ENCODE measurements around the gene C1S. TPM values are rescaled to one million over a fixed set of nuclear protein-coding genes. Genes with fewer than 3 reads are reported as not detected.
"Not testable (repeated sequence)": the region's sequence is repeated elsewhere in the genome, so short reads cannot be mapped to it uniquely, and the experiment has no call there.

The C1S gene
- 5.2 TPM for polyA plus RNA-seq (2013, experiment 1 of 2)
- polyA plus RNA-seq (2013, experiment 2 of 2): 6.2 TPM

GRCh38 chr12:7060353-7060954 lies at the start of gene C1S:
Gene C1S (plus strand): TSS chr12:7060718. CDS start chr12:7061913, 1,195 bp downstream.
- H3K36me3 ChIP-seq (ENCODE audit: control insufficient read depth, insufficient read depth, low read length): no peaks in the 10 kb centered on the region
- no peak within 1 kb of the TSS for H3K27ac ChIP-seq (ENCODE audit: low read depth, low read length, severe bottlenecking)
- 33 to 38% methylated on average over 8 of the region's 10 CpGs for WGBS, 2 experiments (ENCODE audit: insufficient coverage in 2 of 2)
- H3K9me3 ChIP-seq (ENCODE audit: control insufficient read depth, low read length): no peaks in the 10 kb centered on the region
- H3K4me1 ChIP-seq (ENCODE audit: control insufficient read depth, insufficient read depth, low read length, poor library complexity, severe bottlenecking): no peaks in the 10 kb centered on the region
- H3K4me3 ChIP-seq (ENCODE audit: extremely low read depth, insufficient read depth, low read length, poor library complexity, severe bottlenecking): no peak within 1 kb of the TSS

- not testable (repeated sequence) for H3K9me3 ChIP-seq (ENCODE audit: control insufficient read depth, low read length); H3K4me1 ChIP-seq (ENCODE audit: control insufficient read depth, insufficient read depth, low read length, poor library complexity, severe bottlenecking); H3K4me3 ChIP-seq (ENCODE audit: extremely low read depth, insufficient read depth, low read length, poor library complexity, severe bottlenecking); H3K27ac ChIP-seq (ENCODE audit: low read depth, low read length, severe bottlenecking)
- H3K36me3 ChIP-seq (ENCODE audit: control insufficient read depth, insufficient read depth, low read length): peaks cover 23% of the 10 kb centered on the region
- 75 to 90% methylated on average over 2 of the region's 4 CpGs for WGBS, 2 experiments (ENCODE audit: insufficient coverage in 2 of 2)
These were observed 49.1 kb upstream of the C1S start for GRCh38 chr12:7011398-7011797.

- H3K4me1 ChIP-seq (ENCODE audit: control insufficient read depth, insufficient read depth, low read length, poor library complexity, severe bottlenecking): peaks cover 2% of the 10 kb centered on the region
- no peaks in the 10 kb centered on the region for H3K9me3 ChIP-seq (ENCODE audit: control insufficient read depth, low read length)
- no peak overlapping the region for H3K27ac ChIP-seq (ENCODE audit: low read depth, low read length, severe bottlenecking)
- WGBS, 2 experiments (ENCODE audit: insufficient coverage in 2 of 2): 90 to 100% methylated on average over 3 of the region's 4 CpGs
- no peak overlapping the region for H3K4me3 ChIP-seq (ENCODE audit: extremely low read depth, insufficient read depth, low read length, poor library complexity, severe bottlenecking)
- H3K36me3 ChIP-seq (ENCODE audit: control insufficient read depth, insufficient read depth, low read length): peaks cover 25% of the 10 kb centered on the region
These were observed 48.4 kb upstream of the C1S start for GRCh38 chr12:7012024-7012607.

GRCh38 chr12:7013101-7013500 lies 47.4 kb upstream of the C1S start:
- peaks cover 25% of the 10 kb centered on the region for H3K36me3 ChIP-seq (ENCODE audit: control insufficient read depth, insufficient read depth, low read length)
- 96 to 97% methylated on average over 3 of the region's 3 CpGs for WGBS, 2 experiments (ENCODE audit: insufficient coverage in 2 of 2)
- peaks cover 5% of the 10 kb centered on the region for H3K4me1 ChIP-seq (ENCODE audit: control insufficient read depth, insufficient read depth, low read length, poor library complexity, severe bottlenecking)
- H3K27ac ChIP-seq (ENCODE audit: low read depth, low read length, severe bottlenecking): no peak overlapping the region
- no peaks in the 10 kb centered on the region for H3K9me3 ChIP-seq (ENCODE audit: control insufficient read depth, low read length)
- H3K4me3 ChIP-seq (ENCODE audit: extremely low read depth, insufficient read depth, low read length, poor library complexity, severe bottlenecking): no peak overlapping the region

GRCh38 chr12:7015555-7016370 lies 44.8 kb upstream of the C1S start:
- H3K36me3 ChIP-seq (ENCODE audit: control insufficient read depth, insufficient read depth, low read length): peaks cover 12% of the 10 kb centered on the region
- H3K27ac ChIP-seq (ENCODE audit: low read depth, low read length, severe bottlenecking): no peak overlapping the region
- no peaks in the 10 kb centered on the region for H3K9me3 ChIP-seq (ENCODE audit: control insufficient read depth, low read length)
- peaks cover 5% of the 10 kb centered on the region for H3K4me1 ChIP-seq (ENCODE audit: control insufficient read depth, insufficient read depth, low read length, poor library complexity, severe bottlenecking)
- H3K4me3 ChIP-seq (ENCODE audit: extremely low read depth, insufficient read depth, low read length, poor library complexity, severe bottlenecking): no peak overlapping the region
- 91 to 93% methylated on average over 3 to 4 of the region's 6 CpGs for WGBS, 2 experiments (ENCODE audit: insufficient coverage in 2 of 2)

GRCh38 chr12:7016958-7017571 lies 43.5 kb upstream of the C1S start:
- H3K36me3 ChIP-seq (ENCODE audit: control insufficient read depth, insufficient read depth, low read length): peaks cover 10% of the 10 kb centered on the region
- H3K9me3 ChIP-seq (ENCODE audit: control insufficient read depth, low read length): no peaks in the 10 kb centered on the region
- no peak overlapping the region for H3K27ac ChIP-seq (ENCODE audit: low read depth, low read length, severe bottlenecking)
- peak overlapping the region; percentile 78 for H3K4me3 ChIP-seq (ENCODE audit: extremely low read depth, insufficient read depth, low read length, poor library complexity, severe bottlenecking)
- 79 to 80% methylated on average over 1 to 3 of the region's 6 CpGs for WGBS, 2 experiments (ENCODE audit: insufficient coverage in 2 of 2)
- peaks cover 5% of the 10 kb centered on the region for H3K4me1 ChIP-seq (ENCODE audit: control insufficient read depth, insufficient read depth, low read length, poor library complexity, severe bottlenecking)

GRCh38 chr12:7017870-7018349 lies 42.6 kb upstream of the C1S start:
- 3 to 6% methylated on average over 18 to 20 of the region's 25 CpGs for WGBS, 2 experiments (ENCODE audit: insufficient coverage in 2 of 2)
- Histone ChIP-seq H3K36me3 (ENCODE audit: control insufficient read depth, insufficient read depth, low read length) (peaks cover 9% of the 10 kb centered on the region), H3K9me3 (ENCODE audit: control insufficient read depth, low read length) (no peaks in the 10 kb centered on the region), H3K27ac (ENCODE audit: low read depth, low read length, severe bottlenecking) (no peak overlapping the region), H3K4me1 (ENCODE audit: control insufficient read depth, insufficient read depth, low read length, poor library complexity, severe bottlenecking) (peaks cover 5% of the 10 kb centered on the region), H3K4me3 (ENCODE audit: extremely low read depth, insufficient read depth, low read length, poor library complexity, severe bottlenecking) (peak overlapping the region; percentile 78)

- H3K4me1 ChIP-seq (ENCODE audit: control insufficient read depth, insufficient read depth, low read length, poor library complexity, severe bottlenecking): peaks cover 5% of the 10 kb centered on the region
These were observed 42.0 kb upstream of the C1S start, which contains the start of gene LPCAT3 for GRCh38 chr12:7018350-7019042. Gene LPCAT3 (minus strand): TSS chr12:7018476. CDS start chr12:7018424, 52 bp downstream.

GRCh38 chr12:7019043-7019569 lies 41.4 kb upstream of the C1S start:
- WGBS, 2 experiments (ENCODE audit: insufficient coverage in 2 of 2): 18 to 25% methylated on average over 2 to 3 of the region's 6 CpGs
- Histone ChIP-seq H3K36me3 (ENCODE audit: control insufficient read depth, insufficient read depth, low read length) (peaks cover 5% of the 10 kb centered on the region), H3K4me3 (ENCODE audit: extremely low read depth, insufficient read depth, low read length, poor library complexity, severe bottlenecking) (peak overlapping the region; percentile 78), H3K27ac (ENCODE audit: low read depth, low read length, severe bottlenecking) (peak overlapping the region; percentile 62), H3K9me3 (ENCODE audit: control insufficient read depth, low read length) (no peaks in the 10 kb centered on the region), H3K4me1 (ENCODE audit: control insufficient read depth, insufficient read depth, low read length, poor library complexity, severe bottlenecking) (peaks cover 5% of the 10 kb centered on the region)

More at GRCh38 chr12:7018350-7019042, 42.0 kb upstream of the C1S start, which contains the start of gene LPCAT3:
- Histone ChIP-seq H3K4me3 (ENCODE audit: extremely low read depth, insufficient read depth, low read length, poor library complexity, severe bottlenecking) (peak within 1 kb of the TSS; percentile 78), H3K36me3 (ENCODE audit: control insufficient read depth, insufficient read depth, low read length) (peaks cover 9% of the 10 kb centered on the region), H3K27ac (ENCODE audit: low read depth, low read length, severe bottlenecking) (peak within 1 kb of the TSS; percentile 62), H3K9me3 (ENCODE audit: control insufficient read depth, low read length) (no peaks in the 10 kb centered on the region)
- 0 to 1% methylated on average over 38 to 72 of the region's 77 CpGs for WGBS, 2 experiments (ENCODE audit: insufficient coverage in 2 of 2)

GRCh38 chr12:7021956-7022355 lies 38.6 kb upstream of the C1S start:
- no peaks in the 10 kb centered on the region for H3K36me3 ChIP-seq (ENCODE audit: control insufficient read depth, insufficient read depth, low read length)
- WGBS, 2 experiments (ENCODE audit: insufficient coverage in 2 of 2): 92 to 100% methylated on average over 1 to 3 of the region's 5 CpGs
- H3K4me3 ChIP-seq (ENCODE audit: extremely low read depth, insufficient read depth, low read length, poor library complexity, severe bottlenecking): no peak overlapping the region
- no peak overlapping the region for H3K27ac ChIP-seq (ENCODE audit: low read depth, low read length, severe bottlenecking)
- no peaks in the 10 kb centered on the region for H3K9me3 ChIP-seq (ENCODE audit: control insufficient read depth, low read length)
- H3K4me1 ChIP-seq (ENCODE audit: control insufficient read depth, insufficient read depth, low read length, poor library complexity, severe bottlenecking): peaks cover 5% of the 10 kb centered on the region
